HG03575 (cell line): ENCODE results near the gene KRTAP15-1.

ENCODE experiments used
- ATAC-seq: cut with Tn5 transposase; IDR thresholded peaks from one replicate; pipeline ENCODE4 v1.9.1; 2021; ENCODE audit not compliant: unreplicated experiment, insufficient number of reproducible peaks, low FRiP score; ENCODE audit errors: extremely low read depth

The KRTAP15-1 gene, protein sequence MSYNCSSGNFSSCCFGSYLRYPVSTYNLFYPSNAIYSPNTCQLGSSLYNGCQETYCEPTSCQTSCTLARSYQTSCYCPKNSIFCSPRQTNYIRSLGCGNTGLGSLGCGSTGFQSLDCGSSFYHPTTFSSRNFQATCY

DNA sequence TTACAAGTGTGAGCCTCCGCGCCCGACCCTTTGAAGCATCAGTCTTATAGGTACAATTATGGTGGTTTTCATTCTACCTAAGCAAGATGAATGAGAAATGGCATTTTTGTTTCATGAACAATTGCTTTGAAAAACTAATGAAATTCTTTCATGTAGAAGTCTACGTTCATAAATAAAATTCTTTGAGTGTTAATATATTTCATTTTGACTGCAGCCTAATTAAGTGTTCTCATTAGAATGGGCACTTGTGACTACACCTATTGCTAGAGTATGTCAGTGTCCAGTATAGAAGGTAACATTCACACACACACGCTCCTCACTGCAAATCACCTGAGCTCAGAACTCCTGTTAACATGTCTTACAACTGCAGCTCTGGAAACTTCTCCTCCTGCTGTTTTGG lies at the start of gene KRTAP15-1:
KRTAP15-1 (plus strand) TSS at position 301 of the 400 bp plus-strand sequence; CDS start at position 354, 53 bp downstream.
- ATAC-seq, result no peak

DNA sequence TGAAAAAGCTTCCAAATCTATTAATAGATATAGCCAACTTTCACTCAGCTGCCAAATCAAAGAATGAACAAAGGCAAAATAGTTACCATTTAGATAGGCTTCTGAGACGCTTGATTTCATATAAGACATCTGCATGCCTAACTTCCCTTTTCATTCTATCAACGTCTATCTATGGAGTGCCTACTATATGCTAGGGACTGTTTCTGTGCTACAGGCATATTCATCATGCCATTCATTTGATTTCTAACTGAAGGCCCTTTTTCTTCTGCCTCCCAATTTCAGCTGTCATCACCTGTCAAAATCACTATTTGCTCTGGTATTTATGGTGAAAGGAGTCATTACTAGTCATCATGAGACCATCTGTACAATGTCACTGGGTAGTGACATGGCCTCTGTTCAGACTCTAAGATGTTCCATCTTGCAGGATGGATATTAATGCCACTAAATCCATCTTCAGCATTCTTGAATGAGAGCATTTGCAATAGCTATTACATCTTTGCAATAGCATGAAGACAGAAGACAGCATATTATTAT lies 48.5 kb upstream of the KRTAP15-1 start:
- no peak for ATAC-seq

DNA sequence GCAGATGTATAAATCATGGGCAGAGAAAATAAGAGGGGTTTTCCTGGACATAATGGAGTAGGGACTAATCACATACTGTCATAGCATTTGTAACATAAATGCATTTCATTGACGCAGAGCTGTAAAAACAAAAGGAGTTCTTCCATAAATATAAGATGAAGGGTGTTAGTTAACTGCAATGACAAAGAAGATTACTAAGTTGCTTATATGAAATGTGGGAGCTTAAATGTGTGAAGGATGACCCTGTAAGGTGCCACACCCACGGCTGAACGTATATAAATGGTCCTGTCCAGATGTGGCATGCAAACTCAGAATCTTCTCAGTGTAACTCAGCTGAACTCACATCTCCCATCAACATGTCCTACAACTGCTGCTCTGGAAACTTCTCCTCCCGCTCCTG lies 44.3 kb upstream of the KRTAP15-1 start, which contains the start of gene KRTAP13-1:
KRTAP13-1 (plus strand) TSS at position 301 of the 400 bp plus-strand sequence; CDS start at position 357, 56 bp downstream.
- no peak for ATAC-seq

DNA sequence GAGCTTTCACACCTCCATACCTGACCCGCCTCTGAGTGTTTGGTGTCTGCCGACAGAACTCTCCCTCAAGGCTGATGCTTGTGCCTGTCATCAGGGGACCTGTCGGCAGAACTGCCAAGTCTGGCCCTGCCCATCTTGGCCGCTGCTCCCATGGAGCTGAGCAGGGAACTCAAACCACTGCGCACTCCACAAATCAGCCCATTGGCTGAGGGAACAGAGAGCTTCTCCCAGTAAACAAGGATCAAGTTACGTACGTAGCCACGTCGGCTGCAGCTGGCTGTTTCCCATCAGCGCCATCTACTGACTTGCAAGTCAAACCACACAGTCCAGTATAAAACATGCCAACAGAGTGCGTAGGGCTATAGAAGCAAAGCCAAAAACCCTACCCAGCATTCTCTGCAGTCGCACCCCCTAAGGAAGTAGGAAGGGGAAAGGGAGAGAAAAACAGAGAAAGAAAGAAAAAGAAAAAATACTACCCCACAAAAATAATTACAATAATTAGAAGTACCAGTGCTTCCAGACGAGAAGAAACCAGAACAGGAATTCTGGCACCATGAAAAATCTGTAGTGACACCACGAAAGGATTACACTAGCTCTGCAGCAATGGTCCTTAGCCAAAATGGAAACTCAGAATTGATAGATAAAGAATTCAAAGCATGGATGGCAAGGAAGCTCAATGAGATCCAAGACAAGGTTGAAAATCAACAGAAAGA lies 31.1 kb upstream of the KRTAP15-1 start:
- ATAC-seq, result no peak

DNA sequence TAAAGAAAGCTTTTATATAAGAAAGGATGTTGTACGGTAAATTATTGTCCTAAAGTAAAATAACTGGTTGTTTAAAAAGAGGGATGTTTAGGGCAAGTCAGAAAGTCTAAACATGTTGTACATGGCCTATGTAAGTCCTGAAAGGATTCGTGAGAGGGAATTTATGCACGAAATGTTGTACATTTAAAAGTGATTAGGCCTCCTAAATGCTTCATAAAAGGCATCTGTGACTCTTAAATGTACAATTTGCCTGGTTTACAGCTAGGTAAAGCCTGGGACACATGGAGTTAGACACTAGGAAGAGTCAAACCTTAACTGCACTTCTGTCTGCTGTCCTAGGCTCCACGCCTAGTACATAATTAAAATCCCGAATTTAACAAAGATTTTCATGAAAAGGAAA lies 24.1 kb upstream of the KRTAP15-1 start:
- ATAC-seq, result no peak

DNA sequence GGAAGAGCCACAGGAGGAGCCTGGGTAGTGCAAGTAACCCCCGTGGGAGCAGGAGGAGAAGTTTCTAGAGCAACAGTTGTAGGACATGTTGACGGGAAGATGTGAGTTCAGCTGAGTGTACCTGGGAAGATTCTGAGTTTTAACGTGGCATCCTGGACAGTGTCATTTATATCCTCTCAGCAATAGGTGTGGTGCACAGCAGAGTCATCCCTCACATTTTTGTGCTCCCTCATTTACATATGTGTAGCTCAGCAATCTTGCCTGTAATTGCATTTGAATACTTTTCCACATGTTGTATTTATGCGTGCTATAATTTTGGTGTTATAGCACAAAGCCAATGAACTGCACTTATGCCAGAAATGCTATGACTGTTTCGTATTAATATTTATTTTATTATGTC lies 14.2 kb upstream of the KRTAP15-1 start, which contains the start of gene KRTAP13-3:
KRTAP13-3 (minus strand) TSS at position 101 of the 400 bp plus-strand sequence; CDS start at position 87, 14 bp downstream.
- ATAC-seq, result no peak

DNA sequence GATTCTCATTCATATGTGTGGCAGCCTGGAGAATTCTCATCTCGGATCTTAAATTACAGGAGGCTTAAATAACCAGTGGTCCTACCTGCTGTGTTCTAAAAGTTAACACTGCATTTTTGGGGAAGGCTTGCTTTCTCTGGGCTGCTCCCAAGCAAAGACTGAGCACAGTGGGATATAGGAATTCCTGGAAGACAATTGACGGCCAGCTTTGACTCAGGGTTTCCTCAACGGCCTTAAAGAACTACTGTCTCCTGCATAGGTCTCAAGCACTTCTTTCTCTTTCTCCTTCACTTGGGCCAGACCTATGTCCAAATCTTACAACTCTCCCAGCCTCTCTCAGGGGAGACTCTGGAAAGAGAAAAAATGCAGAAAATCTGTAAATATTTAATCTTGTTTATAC lies 13.3 kb upstream of the KRTAP15-1 start:
- no peak for ATAC-seq

DNA sequence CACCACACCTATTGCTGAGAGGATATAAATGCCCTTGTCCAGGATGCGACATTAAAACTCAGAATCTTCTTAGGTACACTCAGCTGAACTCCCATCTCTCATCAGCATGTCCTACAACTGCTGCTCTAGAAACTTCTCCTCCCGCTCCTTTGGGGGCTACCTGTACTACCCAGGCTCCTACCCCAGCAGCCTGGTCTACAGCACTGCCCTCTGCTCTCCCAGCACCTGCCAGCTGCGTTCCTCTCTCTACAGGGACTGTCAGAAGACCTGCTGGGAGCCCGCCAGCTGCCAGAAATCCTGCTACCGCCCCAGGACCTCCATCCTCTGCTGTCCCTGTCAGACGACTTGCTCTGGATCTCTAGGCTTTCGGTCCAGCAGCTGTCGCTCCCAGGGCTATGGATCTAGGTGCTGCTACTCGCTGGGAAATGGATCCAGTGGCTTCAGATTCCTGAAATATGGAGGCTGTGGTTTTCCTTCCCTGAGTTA lies 9.9 kb upstream of the KRTAP15-1 start, which contains the start of gene KRTAP13-4:
KRTAP13-4 (plus strand) TSS at position 51 of the 486 bp plus-strand sequence; CDS start at position 107, 56 bp downstream.
- no peak for ATAC-seq

DNA sequence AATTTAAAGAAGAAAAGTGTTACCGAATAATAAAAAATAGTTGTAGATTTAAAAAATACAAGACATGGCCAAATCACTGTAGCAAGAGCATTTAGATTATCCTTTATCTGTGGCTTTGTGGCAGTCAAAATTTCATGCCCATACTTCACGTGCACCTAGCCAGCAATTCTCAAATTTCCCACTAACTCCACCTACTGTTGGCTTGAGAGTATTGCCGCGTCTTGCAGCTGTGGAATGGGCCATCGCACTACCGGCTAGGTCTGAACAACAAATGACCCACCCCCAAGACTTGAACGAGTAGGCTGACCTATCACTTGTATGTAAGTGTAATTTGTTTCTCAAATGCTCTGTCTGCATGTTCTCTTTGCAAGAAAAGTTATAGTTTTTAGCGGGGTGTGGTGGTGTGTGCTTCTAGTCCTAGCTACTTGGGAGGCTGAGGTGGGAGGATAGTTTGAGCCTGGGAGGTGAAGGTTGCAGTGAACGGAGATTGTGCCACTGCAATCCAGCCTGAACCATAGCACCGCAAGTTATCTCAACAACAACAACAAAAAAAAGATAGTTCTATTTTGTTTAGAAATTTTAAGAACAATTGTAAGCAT lies 5.9 kb upstream of the KRTAP15-1 start:
- no peak for ATAC-seq

DNA sequence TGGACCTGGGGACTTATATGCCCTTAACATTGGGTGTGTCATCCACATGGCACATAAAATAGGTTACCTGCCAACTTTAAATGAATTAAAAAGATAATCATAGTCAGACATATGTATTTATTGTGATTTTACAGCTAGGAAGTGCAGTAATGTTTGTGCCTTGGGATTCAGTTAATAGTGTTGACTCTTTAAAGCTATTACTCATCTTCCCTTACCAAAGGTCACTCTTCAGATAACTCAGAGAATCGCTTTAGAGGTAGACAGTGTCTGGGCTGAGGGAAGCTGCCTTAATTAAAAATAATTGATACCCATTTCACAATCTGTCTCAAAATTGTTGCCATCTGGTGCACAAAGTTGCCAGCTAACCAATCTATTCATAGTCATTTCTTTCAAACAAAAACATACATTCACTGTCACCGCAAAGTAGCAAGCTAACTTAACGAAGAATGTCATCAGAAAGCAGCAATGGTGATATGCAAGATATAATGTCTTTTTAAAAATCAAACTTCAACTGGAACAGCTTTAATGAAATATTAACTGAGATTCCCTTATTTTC lies 3.0 kb upstream of the KRTAP15-1 start:
- no peak for ATAC-seq

DNA sequence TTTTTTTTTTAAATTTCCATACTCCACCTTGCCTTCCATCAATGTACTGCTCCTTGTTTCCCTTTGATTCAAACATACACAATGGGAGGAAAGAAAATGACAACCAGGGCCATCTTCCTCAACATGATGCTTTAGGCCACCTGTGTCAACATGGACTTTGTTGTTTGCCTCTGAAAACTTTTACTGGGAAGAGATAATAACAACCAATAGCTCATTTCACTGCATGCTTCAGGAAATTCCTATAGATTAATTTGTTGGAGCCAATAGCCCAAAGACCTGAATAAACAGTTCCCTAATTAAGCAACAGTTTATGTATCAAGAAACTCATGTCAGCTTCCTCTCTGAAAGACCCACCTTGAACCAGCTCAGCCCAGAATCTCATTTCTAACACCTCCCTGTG lies 3.2 kb downstream of the KRTAP15-1 start:
- no peak for ATAC-seq

DNA sequence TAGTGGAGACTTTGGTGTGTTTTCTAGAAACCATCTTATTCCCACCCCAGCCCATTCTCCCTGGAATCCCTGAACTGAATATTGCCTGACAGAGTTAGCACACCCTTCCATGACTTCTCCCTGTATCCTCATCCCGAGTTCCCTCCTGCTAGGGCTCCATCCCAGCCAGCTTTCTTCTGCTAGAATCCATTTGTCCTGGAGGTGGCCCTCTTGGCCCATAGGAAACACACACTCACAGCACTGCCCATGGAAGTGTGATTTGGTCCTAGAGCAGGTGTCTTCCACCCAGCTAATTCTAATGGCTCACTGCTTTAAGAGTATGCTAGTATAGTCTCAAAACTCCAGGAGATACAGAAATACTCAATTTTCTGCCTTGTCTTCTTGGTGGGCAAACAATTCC lies 4.1 kb downstream of the KRTAP15-1 start:
- ATAC-seq, result no peak

DNA sequence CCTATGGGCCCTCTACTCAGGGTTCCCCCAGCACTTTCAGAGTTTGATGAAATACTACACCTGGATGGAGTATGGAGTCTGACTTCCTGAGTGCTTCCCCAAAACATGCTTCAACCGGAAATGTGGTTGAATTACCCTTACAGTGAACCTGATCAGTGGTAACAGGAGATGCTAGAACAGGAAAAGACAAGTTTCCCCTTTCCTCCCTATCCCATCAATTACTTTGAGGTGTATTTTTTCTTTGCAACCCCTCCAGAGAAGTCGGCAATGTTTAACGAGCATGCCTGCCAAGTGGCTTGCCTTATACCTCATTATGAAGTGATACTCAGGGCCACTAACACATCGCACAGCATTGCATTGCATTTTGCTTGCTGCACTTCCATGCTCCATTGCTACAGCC lies 7.0 kb downstream of the KRTAP15-1 start:
- ATAC-seq, result no peak

DNA sequence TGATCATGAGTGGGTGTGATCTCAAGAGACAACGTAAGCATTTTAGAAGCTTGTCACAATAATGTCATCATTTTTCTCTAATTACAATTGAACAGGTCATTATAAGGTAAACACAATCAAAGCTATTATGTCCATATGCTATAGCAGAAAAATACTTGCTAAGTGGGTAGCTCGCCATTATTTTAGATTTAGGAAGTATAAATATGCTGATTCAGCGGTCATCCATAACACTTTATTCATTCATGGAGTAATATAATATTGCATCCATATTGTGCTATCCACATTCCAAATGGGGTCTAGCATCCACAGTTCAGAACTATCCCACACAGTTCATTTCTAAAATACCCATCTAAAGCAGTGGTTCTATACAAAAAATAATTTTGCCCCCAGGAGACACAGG lies 8.4 kb downstream of the KRTAP15-1 start:
- no peak for ATAC-seq

DNA sequence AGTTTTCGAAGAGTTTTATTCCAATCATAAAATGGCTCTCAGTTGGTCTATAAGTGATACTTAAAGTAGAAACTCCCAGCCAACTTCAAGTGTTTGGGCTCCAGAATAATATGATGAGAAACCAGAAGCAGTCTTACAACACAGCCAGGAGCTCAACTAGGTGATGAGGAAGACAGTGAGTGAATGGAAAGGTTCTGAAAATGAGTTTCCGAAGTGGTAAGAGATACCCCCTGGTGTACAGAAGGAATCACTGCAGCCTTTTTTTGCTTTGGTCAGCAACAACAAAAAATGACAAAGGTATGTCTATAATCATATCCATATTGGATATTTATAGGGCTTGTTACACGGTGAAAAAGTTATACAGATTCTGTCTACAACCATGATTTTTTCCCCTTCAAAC lies 23.6 kb downstream of the KRTAP15-1 start:
- no peak for ATAC-seq

DNA sequence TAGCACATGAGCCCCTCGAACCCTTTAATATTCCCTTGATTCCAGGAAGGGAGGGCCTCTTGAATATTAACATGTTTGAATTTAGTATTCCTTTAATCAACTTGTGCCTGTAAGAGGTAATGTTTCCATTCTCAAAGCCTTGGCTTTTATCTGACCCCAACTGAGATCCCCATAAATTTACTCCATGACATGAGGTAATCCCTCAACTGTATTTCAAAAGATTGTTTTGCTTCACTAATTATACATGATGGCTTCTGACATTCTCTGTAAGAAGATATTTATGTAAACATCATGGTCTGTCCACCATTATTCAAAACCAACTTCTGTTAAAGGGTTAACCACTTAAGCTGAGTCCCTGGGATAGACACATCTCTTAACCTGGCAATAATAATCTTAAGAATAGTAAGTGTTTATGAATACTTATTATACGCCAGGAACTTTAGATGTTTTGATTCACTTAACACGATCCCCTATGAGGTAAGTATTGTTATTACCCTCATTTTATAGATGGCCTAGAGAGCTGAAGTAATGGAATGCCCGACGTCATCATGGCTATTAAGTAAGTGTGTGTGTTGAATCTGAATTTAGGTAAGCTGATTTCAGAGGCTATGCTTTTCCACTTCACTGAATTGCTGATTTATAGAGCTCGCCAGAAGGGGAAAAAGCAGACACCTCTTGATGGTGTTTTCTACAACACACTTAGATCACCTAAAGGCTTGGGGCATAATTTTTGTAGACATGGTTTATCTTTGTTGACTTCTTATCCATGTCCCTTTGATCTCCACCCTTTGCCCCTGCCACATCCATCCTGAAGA lies 29.0 kb downstream of the KRTAP15-1 start:
- ATAC-seq, result no peak

DNA sequence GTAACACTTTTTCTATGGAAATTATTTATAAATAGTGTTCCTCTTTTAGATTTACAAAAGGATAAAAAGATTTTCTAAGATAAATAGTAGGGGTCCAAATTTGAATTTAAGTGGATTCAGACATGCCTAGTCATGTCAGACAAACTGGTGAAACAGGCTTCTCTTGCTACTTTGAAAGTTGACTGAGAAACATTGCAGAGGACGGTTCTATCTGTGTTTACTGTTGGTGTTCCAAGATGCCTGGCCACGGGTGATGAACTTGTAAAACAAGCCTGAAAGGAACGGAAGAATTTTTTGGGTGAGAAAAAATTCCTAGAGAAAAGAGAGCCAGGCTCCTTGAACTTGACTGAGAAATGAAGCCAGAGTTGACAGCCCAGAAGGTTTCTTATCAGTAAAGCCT lies 37.9 kb downstream of the KRTAP15-1 start:
- no peak for ATAC-seq

DNA sequence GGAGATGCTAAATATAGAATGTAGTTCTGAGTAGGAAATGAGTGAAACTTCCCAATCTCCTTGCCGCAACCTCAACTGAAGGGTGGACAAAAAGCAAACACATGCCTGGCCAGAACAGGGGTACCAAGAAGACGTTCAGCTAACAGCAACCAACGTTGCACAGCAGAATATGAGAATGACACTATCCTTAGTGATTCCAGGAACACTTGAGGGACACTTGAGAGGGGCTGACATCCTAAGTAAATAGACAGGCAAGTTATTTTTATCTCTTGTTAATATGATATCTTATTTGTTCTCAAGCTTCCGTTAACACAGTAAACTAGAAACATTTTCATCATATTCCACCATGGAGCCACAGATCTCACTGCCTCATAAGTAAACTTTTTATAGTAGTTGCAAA lies 39.2 kb downstream of the KRTAP15-1 start:
- ATAC-seq, result no peak

DNA sequence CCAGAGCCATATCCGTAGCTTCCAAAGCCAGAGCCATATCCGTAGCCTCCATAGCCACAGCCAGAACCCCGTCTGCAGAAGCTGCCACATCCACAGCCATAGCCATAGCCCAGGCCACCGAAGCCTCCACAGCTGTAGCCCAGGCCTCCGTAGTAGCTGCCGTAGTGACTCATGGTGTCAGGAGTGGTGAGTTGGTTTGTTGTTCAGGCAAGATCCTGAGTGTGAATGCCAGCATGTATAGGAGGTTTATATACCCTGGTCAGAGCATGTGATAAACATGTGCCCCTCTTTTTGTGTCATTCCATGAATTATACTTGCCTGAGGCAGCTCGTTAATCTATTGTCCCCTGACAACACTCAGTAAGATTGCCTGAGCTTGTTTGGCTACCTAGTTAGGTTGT lies 40.1 kb downstream of the KRTAP15-1 start, which contains the start of gene KRTAP19-1:
KRTAP19-1 (minus strand) TSS at position 223 of the 400 bp plus-strand sequence; CDS start at position 173, 50 bp downstream.
- no peak for ATAC-seq
